ENCODE measurements around the gene MAGI3. TPM values are rescaled to one million over a fixed set of nuclear protein-coding genes. Genes with fewer than 3 reads are reported as not detected.

The MAGI3 gene
- total and polyA plus RNA-seq, 2 donors (not counting 1 experiment from before 2014, with no cell fraction given) = 0.30 to 0.67 TPM

GRCh38 chr1:113669988-113670387, 279.7 kb downstream of the MAGI3 start:
- H3K9me3 ChIP-seq (ENCODE audit: control extremely low read depth in 1 of 3, control insufficient read depth in 2 of 3, insufficient read depth in 1 of 3, low read length in 2 of 3) = no peaks in the 10 kb centered on the region
- no peak overlapping the region for H3K27ac Mint-ChIP-seq
- no peaks in the 10 kb centered on the region for H3K27me3 Mint-ChIP-seq
- no peaks in the 10 kb centered on the region for H3K27me3 ChIP-seq (replicated peaks in 1 of 4; ENCODE audit: control extremely low read depth in 1 of 4, control insufficient read depth in 3 of 4, insufficient read depth in 4 of 4, low read length in 3 of 4)
- no peak overlapping the region for H3K4me2 ChIP-seq (replicated peaks; ENCODE audit: low read depth, low read length, poor library complexity, severe bottlenecking)
- no peaks in the 10 kb centered on the region for H3K79me2 ChIP-seq (ENCODE audit: control insufficient read depth, insufficient read depth, low read length)
- H3K4me3 ChIP-seq (ENCODE audit: control extremely low read depth in 1 of 5, extremely low read depth in 1 of 5, insufficient read depth in 1 of 5, low read depth in 2 of 5, low read length in 4 of 5) = no peak overlapping the region
- no peaks in the 10 kb centered on the region for H3K36me3 ChIP-seq (replicated peaks in 1 of 2; ENCODE audit: control extremely low read depth in 1 of 2, control insufficient read depth in 1 of 2, extremely low read depth in 1 of 2, insufficient read depth in 2 of 2, low read length in 1 of 2)
- H3K4me1 Mint-ChIP-seq = no peaks in the 10 kb centered on the region
- ChIA-PET POLR2A (no interaction called here), CTCF (no interaction called here)
- H3K9me3 Mint-ChIP-seq (ENCODE audit: insufficient read depth) = no peaks in the 10 kb centered on the region
- no peak overlapping the region for H3K27ac ChIP-seq (ENCODE audit: low read length in 2 of 2)
- TF ChIP-seq EZH2 (IDR thresholded peaks at IDR 0.05; ENCODE audit: borderline replicate concordance, insufficient read depth, low read depth, low read length, poor library complexity, severe bottlenecking) (no peak), CTCF (IDR thresholded peaks at IDR 0.05) (no peak)
- WGBS (ENCODE audit: insufficient coverage) = 67% methylated on average over 1 of the region's 1 CpG
- intact Hi-C loops (cut with micrococcal nuclease) = no loop called here
- H4K20me1 ChIP-seq (ENCODE audit: control insufficient read depth, insufficient read depth, low read length, poor library complexity, severe bottlenecking) = no peaks in the 10 kb centered on the region
- DNase-seq (no peak), ATAC-seq (ENCODE audit: low read depth) (no peak)
- H2AFZ ChIP-seq (ENCODE audit: insufficient read depth, low read depth, low read length, poor library complexity, severe bottlenecking) = no peak overlapping the region
- no peak overlapping the region for H3K4me3 Mint-ChIP-seq
- no peaks in the 10 kb centered on the region for H3K4me1 ChIP-seq (ENCODE audit: control insufficient read depth in 2 of 2, insufficient read depth in 2 of 2, low read length in 2 of 2)
- H3K9ac ChIP-seq (ENCODE audit: low read length) = no peak overlapping the region

- Histone ChIP-seq H3K4me1 (ENCODE audit: control insufficient read depth in 2 of 2, insufficient read depth in 2 of 2, low read length in 2 of 2) (no peaks in the 10 kb centered on the region), H3K9me3 (ENCODE audit: control extremely low read depth in 1 of 3, control insufficient read depth in 2 of 3, insufficient read depth in 1 of 3, low read length in 2 of 3) (no peaks in the 10 kb centered on the region), H4K20me1 (ENCODE audit: control insufficient read depth, insufficient read depth, low read length, poor library complexity, severe bottlenecking) (no peaks in the 10 kb centered on the region), H3K27me3 (replicated peaks in 1 of 4; ENCODE audit: control extremely low read depth in 1 of 4, control insufficient read depth in 3 of 4, insufficient read depth in 4 of 4, low read length in 3 of 4) (no peaks in the 10 kb centered on the region), H3K79me2 (ENCODE audit: control insufficient read depth, insufficient read depth, low read length) (no peaks in the 10 kb centered on the region), H3K9ac (ENCODE audit: low read length) (no peak overlapping the region), H3K4me2 (replicated peaks; ENCODE audit: low read depth, low read length, poor library complexity, severe bottlenecking) (no peak overlapping the region), H3K4me3 (ENCODE audit: control extremely low read depth in 1 of 5, extremely low read depth in 1 of 5, insufficient read depth in 1 of 5, low read depth in 2 of 5, low read length in 4 of 5) (no peak overlapping the region), H3K27ac (ENCODE audit: low read length in 2 of 2) (no peak overlapping the region), H2AFZ (ENCODE audit: insufficient read depth, low read depth, low read length, poor library complexity, severe bottlenecking) (no peak overlapping the region), H3K36me3 (replicated peaks in 1 of 2; ENCODE audit: control extremely low read depth in 1 of 2, control insufficient read depth in 1 of 2, extremely low read depth in 1 of 2, insufficient read depth in 2 of 2, low read length in 1 of 2) (no peaks in the 10 kb centered on the region)
- intact Hi-C loops (cut with micrococcal nuclease) = no loop called here
- H3K4me3 Mint-ChIP-seq = no peak overlapping the region
- WGBS (ENCODE audit: insufficient coverage) = no CpG with 5 or more reads among the region's 1 CpG
- POLR2A ChIA-PET = no interaction called here
- H3K27me3 Mint-ChIP-seq = no peaks in the 10 kb centered on the region
- no peaks in the 10 kb centered on the region for H3K4me1 Mint-ChIP-seq
- TF ChIP-seq CTCF (IDR thresholded peaks at IDR 0.05) (no peak), EZH2 (IDR thresholded peaks at IDR 0.05; ENCODE audit: borderline replicate concordance, insufficient read depth, low read depth, low read length, poor library complexity, severe bottlenecking) (no peak)
- CTCF ChIA-PET = no interaction called here
- ATAC-seq (ENCODE audit: low read depth) = no peak
- H3K9me3 Mint-ChIP-seq (ENCODE audit: insufficient read depth) = no peaks in the 10 kb centered on the region
- no peak for DNase-seq
- H3K27ac Mint-ChIP-seq = no peak overlapping the region
Measured at GRCh38 chr1:113670650-113671049, 280.3 kb downstream of the MAGI3 start.

Measured in B cell (primary cell).